HG02870 (cell line): ENCODE data around the gene RILP.

Experiments used
- ATAC-seq: cut with Tn5 transposase; IDR thresholded peaks from one replicate; pipeline ENCODE4 v1.9.1; 2021; ENCODE audit warnings: mild to moderate bottlenecking, moderate library complexity; ENCODE audit not compliant: unreplicated experiment

The RILP gene

DNA sequence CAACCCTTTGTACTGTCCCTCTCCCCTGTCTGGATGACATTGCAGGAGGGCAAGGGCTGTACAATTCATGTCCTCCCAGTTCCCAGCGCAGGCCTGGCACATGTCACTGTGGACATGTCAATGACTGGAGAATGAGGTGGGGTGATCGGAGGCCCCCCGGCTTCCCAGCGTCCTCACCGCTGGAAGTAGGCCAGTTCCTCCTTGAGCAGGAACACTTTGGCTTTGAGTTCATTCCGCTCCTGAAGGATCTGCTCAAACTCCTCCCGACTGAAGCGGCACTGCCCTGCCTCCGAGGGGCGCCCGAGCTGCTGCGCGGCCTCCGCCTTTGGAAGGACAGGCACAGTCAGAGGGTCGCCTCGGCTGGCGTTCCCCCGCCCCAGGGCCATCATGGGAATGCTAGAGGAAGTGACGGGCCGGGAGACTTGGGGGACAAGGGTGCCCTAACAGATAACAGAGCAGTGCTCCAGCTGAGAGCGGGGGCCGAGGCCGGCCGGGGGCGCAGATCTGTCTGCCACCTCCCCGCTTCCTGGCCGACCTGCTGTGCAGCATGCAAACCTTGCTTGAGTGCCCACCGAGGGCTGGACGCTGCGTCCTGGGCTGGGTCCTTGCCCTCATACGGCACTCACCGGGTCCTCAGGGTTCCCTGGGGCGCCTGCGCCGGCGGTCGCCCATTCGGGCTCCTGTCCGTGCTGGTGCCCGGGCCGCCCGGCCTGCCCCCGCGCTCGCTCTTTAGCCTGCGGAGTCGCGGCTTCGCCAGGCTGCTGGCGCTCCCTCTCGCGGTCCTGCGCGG lies 1.3 kb downstream of the RILP start:
- peak; percentile 12 for ATAC-seq

- ATAC-seq = no peak
Measured at GRCh38 chr17:1647802-1648171, 1.9 kb downstream of the RILP start.

DNA sequence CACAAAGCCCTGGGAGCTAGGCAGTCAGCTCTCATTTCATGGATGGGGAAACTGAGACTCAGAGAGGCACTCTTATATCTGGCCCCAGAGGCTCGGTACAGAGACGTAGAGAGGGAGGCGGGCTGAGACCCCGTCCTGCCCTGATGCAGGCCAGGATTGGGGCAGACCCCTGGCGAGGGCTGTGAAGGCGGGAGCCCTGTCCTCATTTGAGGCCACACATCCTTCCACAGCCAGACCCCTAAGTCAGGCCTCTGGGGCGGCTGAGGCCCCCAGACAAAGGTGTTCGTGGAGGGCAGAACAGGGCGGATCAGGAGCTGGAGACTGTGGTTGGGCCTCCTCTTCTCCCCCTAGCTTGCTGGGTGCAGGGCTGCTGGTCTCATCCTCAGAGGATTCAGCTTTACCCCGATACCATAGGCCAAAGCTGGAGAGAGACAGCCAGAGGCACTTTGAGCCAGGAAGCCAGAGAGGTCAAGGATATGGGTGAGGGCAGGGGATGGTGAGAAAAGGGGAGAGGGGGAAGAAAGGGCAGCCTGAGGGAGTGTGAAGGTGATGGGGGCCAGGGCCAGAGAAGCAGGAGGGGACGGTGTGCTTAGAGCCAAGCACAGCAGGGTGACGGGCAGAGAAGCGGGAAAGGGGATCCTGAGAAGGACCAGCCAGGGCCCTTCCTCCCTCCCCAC lies 3.3 kb downstream of the RILP start:
- no peak for ATAC-seq

- no peak for ATAC-seq
Measured at GRCh38 chr17:1645207-1646171, 4.2 kb downstream of the RILP start, which contains the start of gene SCARF1. SCARF1 (minus strand) TSS chr17:1645732; CDS start chr17:1645697, 35 bp downstream.

GRCh38 chr17:1644493-1645206 lies 5.0 kb downstream of the RILP start:
- no peak for ATAC-seq

DNA sequence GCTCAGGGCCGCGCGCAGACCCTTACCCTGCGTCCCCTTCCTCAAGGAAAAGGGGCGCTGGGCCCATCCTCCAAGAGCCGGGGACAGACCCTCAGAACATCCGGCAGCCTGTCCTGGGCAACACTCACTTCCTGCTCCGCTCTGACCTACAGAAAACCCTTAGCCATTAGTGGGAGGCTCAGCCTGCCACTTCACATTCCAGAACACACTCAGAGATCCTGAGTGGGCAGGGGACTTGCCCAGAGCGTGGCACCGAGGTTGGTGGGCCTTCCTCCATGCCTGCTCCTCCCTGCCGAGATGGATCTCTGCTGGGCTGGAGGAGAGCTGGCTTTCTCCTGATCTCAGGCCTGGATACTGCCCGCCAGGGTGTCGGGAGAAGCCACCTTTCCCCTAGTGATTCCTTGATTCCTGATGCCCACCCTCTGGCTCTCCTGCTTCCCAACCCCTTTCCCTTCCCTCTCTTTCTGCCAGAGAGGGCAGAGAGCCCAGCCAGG lies 5.6 kb downstream of the RILP start:
- ATAC-seq = no peak

DNA sequence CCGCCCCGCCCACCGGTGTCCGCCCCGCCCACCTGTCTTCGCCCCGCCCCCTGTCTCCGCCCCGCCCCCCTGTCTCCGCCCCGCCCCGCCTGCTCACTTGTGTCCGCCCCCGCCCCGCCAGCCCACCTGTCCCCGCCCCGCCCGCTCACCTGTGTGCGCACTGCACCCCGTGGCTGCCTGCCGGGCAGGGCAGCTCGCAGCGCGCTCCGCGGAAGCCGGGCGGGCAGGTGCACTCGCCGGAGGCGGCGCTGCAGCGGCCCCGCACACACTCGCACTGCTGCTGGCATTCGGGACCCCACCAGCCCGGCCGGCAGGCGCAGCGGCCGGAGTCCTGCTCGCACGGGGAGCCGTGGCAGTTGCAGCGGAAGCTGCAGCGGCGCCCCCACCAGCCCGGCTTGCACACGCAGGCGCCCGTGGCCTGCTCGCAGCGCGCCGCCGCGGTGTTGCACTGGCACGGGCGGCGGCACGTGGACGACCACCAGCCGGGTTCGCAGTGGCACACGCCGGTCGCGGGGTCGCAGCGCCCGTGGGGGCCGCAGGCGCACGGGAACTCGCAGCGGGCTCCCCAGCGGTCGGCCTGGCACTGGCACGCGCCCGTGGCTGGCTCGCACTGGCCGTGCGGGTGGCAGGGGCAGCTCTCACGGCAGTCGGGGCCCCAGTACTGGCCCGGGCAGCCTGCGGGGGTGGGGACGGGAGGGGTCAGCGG lies 6.2 kb downstream of the RILP start:
- ATAC-seq = no peak

- ATAC-seq = no peak
Measured at GRCh38 chr17:1641065-1641403, 8.6 kb downstream of the RILP start.

GRCh38 chr17:1640329-1641064 lies 9.2 kb downstream of the RILP start:
- ATAC-seq = no peak

DNA sequence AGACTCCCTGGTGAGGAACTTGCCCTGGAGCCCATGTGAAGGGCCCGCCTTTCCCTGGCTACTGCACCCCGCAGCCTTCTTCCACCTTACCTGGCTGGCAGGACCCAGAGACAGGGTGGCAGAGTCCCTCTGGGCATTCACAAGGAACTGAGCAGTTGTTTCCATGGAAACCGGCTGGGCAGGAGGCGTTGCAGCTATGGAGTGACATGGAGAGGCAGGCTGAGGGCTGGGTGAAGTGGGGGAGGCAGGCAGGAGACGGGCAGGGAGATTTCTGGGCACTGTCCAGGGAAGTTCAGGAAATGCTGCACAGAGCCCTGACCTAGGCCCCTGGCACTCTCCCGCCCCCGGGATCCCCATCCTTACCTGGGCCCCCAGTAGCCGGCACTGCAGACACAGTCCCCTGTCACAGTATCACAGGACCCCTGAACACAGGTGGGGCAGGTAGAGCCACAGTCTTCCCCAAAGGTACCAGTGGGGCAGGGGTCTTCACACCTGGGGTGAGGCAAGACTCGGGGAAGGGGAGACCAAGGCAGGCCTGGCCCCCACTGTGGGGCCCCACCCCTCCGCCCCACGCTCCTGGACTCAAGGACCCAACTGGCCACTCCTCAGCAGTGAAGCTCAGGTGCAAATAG lies 10.0 kb downstream of the RILP start:
- ATAC-seq = no peak

- ATAC-seq = no peak
Measured at GRCh38 chr17:1638624-1639300, 10.9 kb downstream of the RILP start.

- no peak for ATAC-seq
Measured at GRCh38 chr17:1638171-1638590, 11.5 kb downstream of the RILP start.

DNA sequence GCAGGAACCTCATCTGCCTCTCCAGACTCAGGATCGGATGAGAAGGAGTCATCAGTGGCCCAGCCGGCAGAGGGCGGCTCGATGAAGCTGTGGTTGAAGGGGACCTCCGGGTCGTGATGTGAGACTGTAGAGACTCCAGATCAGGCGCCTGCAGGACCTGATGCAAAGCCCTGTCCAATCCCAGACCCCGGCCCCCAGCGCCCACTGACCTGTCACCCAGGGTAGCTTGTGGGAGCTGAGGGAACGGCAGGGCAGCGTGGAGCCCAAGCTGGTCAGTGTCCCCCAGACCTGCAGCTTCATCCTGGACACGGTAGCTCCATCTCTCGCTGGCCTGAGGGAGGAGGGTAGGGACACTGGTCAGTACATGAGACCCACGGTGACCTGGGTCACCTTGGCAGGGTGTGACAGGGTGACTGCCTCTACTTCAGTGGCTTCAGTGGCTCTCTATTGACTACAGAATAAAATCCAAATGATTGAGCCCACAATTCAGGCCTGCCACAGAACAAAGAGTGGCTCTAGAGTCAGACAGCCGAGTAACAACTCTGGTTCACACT lies 12.9 kb downstream of the RILP start:
- no peak for ATAC-seq

DNA sequence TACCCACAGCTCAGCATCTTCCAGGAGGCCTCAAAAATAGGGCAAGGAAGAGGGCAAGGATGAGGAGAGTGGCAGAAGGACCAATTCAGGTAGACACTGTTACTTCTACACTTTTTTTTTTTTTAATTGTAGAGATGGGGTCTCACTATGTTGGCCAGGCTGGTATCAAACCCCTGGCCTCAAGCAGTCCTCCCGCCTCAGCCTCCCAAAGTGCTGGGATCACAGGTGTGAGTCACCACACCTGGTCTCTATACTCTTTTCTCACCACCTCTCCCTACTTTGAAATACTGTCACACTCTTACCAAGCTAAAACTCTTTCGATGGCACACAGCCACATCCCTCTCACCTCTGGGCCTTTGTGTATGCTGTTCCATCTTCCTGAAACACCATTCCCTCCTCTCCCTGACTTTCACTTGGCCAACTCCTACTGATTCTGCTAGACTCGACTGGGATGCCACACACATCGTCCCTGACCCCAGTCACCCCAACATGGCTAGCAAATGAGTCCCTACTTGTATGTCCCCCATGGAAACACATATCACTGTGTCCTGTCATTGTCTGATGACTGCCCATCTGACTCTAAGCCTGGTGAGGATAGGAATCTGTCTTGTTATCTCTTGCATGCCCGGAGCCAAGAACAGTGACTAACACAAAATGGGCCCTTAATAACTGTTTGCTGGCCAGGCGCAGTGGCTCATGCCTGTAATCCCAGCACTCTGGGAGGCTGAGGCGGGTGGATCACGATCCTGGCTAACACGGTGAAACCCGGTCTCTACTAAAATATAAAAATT lies 13.8 kb downstream of the RILP start:
- ATAC-seq = no peak

DNA sequence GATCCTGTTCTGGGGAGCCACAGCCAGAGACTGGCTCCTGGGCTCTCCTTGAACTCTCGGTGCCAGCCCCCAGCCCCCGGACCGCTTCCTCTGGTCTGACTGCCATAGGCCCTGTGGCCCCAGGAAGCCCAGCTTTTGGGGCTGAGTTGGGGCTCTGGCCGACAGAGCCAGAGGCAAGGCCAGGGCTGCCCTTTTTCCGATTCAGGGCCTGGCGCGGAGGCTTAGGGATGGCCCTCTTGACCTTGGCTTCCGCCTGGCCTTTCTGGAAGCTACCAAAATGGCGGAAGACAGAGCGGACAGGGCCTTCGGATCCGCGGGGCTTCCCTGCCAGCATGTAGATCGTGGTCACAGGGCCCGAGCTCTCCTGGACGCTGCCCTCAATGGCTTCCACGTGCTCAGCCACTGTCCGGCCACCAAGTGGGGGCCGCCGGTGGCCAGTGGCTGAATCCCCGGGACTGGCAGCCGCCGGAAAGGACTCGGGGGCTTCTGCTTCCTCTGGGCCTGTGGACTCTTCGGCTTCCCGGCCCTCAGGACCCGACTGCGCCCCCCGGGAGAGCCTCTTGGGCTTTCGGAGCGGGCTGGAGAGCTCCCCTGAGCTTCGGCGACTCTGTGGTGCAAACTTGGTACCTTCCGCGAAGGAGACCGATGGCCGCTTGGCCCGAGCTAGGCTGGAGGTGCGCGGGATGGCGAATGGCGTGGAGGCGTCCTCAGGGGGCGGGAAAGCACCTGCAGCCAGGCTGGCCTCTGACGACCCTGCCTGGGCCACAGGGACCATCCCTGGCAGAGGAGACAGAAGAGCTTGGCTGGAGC lies 14.6 kb downstream of the RILP start:
- ATAC-seq = no peak

GRCh38 chr17:1630662-1631061 lies 19.0 kb downstream of the RILP start:
- no peak for ATAC-seq
